Left lung (tissue), 10 donors: Measurements from ENCODE around the gene KCNB1. TPM values are rescaled to one million over a fixed set of nuclear protein-coding genes. Genes with fewer than 3 reads are reported as not detected.

Experiments
- ATAC-seq: fragments of 200-7000 bp; cut with Tn5 transposase; one replicate; pipeline ENCODE4 v1.9.1; 2020; ENCODE audit warnings: moderate library complexity
- DNase-seq, 4 donors: peaks; one replicate each; pipeline ENCODE4 v3.0.0-alpha.2; 2013 to 2020
- H3K27ac ChIP-seq, 2 donors: fragments of 200-600 bp; sonication (generic) in 1 of 2; one replicate each; pipeline versions ENCODE4 v1.5.0 to v1.8.0; 2020 to 2021
- H3K27me3 ChIP-seq, 2 donors: fragments of 200-600 bp; sonication (generic) in 1 of 2; one replicate each; pipeline versions ENCODE4 v1.5.0 to v1.8.0; 2020 to 2021
- H3K36me3 ChIP-seq, 2 donors: fragments of 200-600 bp; sonication (generic) in 1 of 2; one replicate each; pipeline versions ENCODE4 v1.5.0 to v1.8.0; 2020 to 2021
- H3K4me1 ChIP-seq, 2 donors: fragments of 200-600 bp; one replicate each; pipeline ENCODE4 v1.8.0; 2021
- H3K4me3 ChIP-seq, 2 donors: fragments of 200-600 bp; sonication (generic) in 1 of 2; one replicate each; pipeline versions ENCODE4 v1.5.0 to v1.8.0; 2020 to 2021; ENCODE audit warnings: mild to moderate bottlenecking in 1 of 2
- H3K9me3 ChIP-seq, 2 donors: fragments of 200-600 bp; sonication (generic) in 1 of 2; one replicate each; pipeline versions ENCODE4 v1.5.0 to v1.8.0; 2020 to 2021
- CTCF ChIP-seq, 2 donors: fragments of 200-600 bp; sonication (generic) in 1 of 2; IDR thresholded peaks; one replicate each; pipeline versions ENCODE4 v1.5.0 to v1.8.0; 2021; ENCODE audit warnings: antibody characterized with exemption in 2 of 2
- intact Hi-C, 2 donors: fragments of 100-400 bp; cut with DNase I; formaldehyde crosslinking; loops; one replicate each; pipeline versions ENCODE4 v1.11.2 to v1.14.2; 2022
- polyA plus RNA-seq, 6 donors: library from polyadenylated mRNA; unstranded; fragments of 120-200 nt; gene quantifications; one replicate each; pipeline ENCODE4 v1.2.1, GENCODE V29; 2013; ENCODE audit not compliant: insufficient read length in 6 of 6
- total RNA-seq, 2 donors: library from RNA; stranded (reverse); fragmentation: NEBNext Ultra II Directional; extraction: Animal tissue kit (Norgen Biotek cat#: 25700); gene quantifications; one replicate each; pipeline ENCODE4 v1.2.1, GENCODE V29; 2021
- donor health status: DM: no; HTN: yes; CAD: no.
- donor health status: DM: no; HTN: no; CAD: no.

KCNB1 gene
- total and polyA plus RNA-seq, 8 donors = 0.26 to 1.2 (median 0.44) TPM

- no peaks in the 10 kb centered on the region for H3K36me3 ChIP-seq
- intact Hi-C loops = no loop called here
- no peak for TF ChIP-seq CTCF (IDR thresholded peaks at IDR 0.05)
- DNase-seq (no peak), ATAC-seq (no peak)
- no peak overlapping the region for H3K27ac ChIP-seq
- H3K27me3 ChIP-seq = peaks cover 0 to 12% of the 10 kb centered on the region in 2 donors
- H3K9me3 ChIP-seq = no peaks in the 10 kb centered on the region
- no peaks in the 10 kb centered on the region for H3K4me1 ChIP-seq
- H3K4me3 ChIP-seq = no peak overlapping the region
Observed at GRCh38 chr20:49361862-49362660, 120.4 kb downstream of the KCNB1 start.

DNA sequence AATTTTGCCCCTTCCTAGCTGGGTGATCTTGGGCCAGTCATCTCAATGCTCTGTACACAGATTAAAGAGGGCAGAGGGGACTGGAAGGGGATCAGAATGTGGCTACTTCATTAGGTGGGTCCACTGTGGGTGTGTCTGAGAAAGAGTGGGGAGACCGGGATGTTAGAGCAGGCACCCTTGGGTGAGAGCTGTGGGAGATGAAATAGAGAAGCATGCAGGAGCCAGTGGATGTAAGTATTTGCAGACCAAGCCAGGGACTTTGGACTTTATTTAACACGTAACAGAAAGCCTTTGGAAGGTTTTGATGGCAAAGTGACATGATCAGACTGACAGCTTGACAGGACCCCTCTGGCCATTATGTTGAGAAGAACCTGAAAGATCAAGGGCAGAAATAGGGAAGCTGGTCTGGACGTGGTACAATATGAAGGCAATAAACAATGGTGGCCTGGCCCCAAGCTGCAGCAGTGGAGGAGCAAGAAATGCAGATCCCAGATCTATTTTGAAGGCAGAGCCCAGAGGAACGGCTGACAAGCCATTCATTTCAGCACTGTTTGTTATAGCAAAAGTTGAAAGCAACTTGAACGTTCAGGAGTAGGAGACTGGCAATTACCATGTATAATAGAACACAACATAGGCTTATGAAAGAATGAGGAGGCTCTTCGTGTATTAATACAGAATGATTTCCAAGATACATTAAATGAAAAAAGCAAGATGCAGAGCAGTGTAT is 122.1 kb downstream of the KCNB1 start:
- intact Hi-C loops = no loop called here
- no peak for TF ChIP-seq CTCF (IDR thresholded peaks at IDR 0.05)

GRCh38 chr20:49356676-49357075 is 125.8 kb downstream of the KCNB1 start:
- ATAC-seq = no peak
- Histone ChIP-seq H3K36me3 (no peaks in the 10 kb centered on the region), H3K9me3 (no peaks in the 10 kb centered on the region), H3K4me3 (no peak overlapping the region), H3K27me3 (peaks cover 0 to 16% of the 10 kb centered on the region in 2 donors), H3K27ac (no peak overlapping the region), H3K4me1 (no peaks in the 10 kb centered on the region)
- no peak for TF ChIP-seq CTCF (IDR thresholded peaks at IDR 0.05)
- no peak for DNase-seq
- intact Hi-C loops = no loop called here

More for the DNA sequence above, 122.1 kb downstream of the KCNB1 start:
- no peak overlapping the region for H3K4me3 ChIP-seq
- no peak for ATAC-seq
- H3K36me3 ChIP-seq = no peaks in the 10 kb centered on the region
- DNase-seq = no peak
- H3K4me1 ChIP-seq = no peaks in the 10 kb centered on the region
- H3K27ac ChIP-seq = no peak overlapping the region
- peaks cover 0 to 12% of the 10 kb centered on the region in 2 donors for H3K27me3 ChIP-seq
- H3K9me3 ChIP-seq = no peaks in the 10 kb centered on the region

DNA sequence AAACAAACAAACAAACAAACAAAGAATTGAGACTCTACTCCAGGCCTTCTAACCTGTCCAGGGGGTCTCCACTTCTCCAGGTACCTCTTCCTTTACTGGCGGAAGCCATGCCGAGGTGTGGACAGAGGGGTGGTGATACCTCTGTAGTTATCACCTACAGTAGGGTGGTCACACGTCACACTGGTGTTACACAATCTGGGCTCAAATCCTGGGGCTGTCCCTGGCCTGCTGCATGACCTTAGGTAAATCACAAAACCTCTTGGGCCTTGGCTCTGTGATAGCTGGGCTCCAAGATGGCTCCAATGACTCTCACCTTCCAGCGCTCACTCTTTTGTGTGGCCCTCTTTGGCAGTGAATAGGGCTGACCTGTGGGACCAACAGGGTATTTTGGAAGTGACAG is 127.8 kb downstream of the KCNB1 start:
- TF ChIP-seq CTCF (IDR thresholded peaks at IDR 0.05) = no peak
- Histone ChIP-seq H3K4me3 (no peak overlapping the region), H3K27me3 (peaks cover 0 to 24% of the 10 kb centered on the region in 2 donors), H3K4me1 (no peaks in the 10 kb centered on the region), H3K27ac (no peak overlapping the region), H3K36me3 (no peaks in the 10 kb centered on the region), H3K9me3 (no peaks in the 10 kb centered on the region)
- ATAC-seq (no peak), DNase-seq (no peak)
- intact Hi-C loops = no loop called here

DNA sequence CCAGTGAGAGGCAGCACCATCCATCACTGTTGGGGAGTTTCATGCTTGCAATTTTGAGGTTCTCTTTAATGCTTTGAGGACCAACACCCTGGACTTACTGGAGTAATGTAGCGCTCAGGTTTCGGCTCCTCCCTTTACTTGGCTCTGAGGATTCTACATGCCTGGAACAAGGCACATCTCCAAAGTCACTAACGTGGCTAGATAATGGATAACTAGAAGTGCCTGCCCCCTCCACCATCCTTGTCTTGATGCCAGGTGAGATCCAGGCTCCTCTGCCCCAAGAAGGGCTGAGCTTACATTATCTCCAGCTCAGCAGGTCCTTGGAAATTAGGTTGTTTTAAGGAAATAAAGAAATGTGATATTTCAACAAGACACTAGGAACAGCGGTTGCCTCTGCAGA is 129.1 kb downstream of the KCNB1 start:
- no peaks in the 10 kb centered on the region for H3K36me3 ChIP-seq
- no peaks in the 10 kb centered on the region for H3K9me3 ChIP-seq
- no peak overlapping the region for H3K4me3 ChIP-seq
- no peaks in the 10 kb centered on the region for H3K4me1 ChIP-seq
- ATAC-seq (no peak), DNase-seq (no peak)
- intact Hi-C loops = no loop called here
- no peak overlapping the region for H3K27ac ChIP-seq
- no peak for TF ChIP-seq CTCF (IDR thresholded peaks at IDR 0.05)
- H3K27me3 ChIP-seq = peaks cover 0 to 18% of the 10 kb centered on the region in 2 donors
